MM.1S (cell line): ENCODE data around the gene MYOZ1.

Experiments used
- EZH2phosphoT487 ChIP-seq: fragments of 300-600 bp; sonication (generic); IDR thresholded peaks from 2 replicates; pipeline ENCODE4 v1.6.1; 2018; ENCODE audit warnings: antibody characterized with exemption, low read length
- TF ChIP-seq, protein P1 (sequence below): fragments of 300-600 bp; sonication (generic); IDR thresholded peaks from 2 replicates; pipeline ENCODE4 v1.5.1; 2016; ENCODE audit warnings: antibody characterized with exemption, low read length, mixed read lengths

- TF ChIP-seq, protein P1, sequence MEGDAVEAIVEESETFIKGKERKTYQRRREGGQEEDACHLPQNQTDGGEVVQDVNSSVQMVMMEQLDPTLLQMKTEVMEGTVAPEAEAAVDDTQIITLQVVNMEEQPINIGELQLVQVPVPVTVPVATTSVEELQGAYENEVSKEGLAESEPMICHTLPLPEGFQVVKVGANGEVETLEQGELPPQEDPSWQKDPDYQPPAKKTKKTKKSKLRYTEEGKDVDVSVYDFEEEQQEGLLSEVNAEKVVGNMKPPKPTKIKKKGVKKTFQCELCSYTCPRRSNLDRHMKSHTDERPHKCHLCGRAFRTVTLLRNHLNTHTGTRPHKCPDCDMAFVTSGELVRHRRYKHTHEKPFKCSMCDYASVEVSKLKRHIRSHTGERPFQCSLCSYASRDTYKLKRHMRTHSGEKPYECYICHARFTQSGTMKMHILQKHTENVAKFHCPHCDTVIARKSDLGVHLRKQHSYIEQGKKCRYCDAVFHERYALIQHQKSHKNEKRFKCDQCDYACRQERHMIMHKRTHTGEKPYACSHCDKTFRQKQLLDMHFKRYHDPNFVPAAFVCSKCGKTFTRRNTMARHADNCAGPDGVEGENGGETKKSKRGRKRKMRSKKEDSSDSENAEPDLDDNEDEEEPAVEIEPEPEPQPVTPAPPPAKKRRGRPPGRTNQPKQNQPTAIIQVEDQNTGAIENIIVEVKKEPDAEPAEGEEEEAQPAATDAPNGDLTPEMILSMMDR = no peak
- TF ChIP-seq EZH2phosphoT487 = no peak
These were observed 2.1 kb upstream of the MYOZ1 start for GRCh38 chr10:73643362-73643761.
